Activated CD8-positive, alpha-beta T cell treated with anti-CD3 and anti-CD28 coated beads for 36 hours (primary cell): ENCODE measurements around the gene RAD51B. TPM values are rescaled to one million over a fixed set of nuclear protein-coding genes. Genes with fewer than 3 reads are reported as not detected.
A peak's percentile ranks its signal among the peaks of the same experiment; 100 is the strongest.

Experiments used
- ATAC-seq: fragments of 200-7000 bp; cut with Tn5 transposase; one replicate; pipeline ENCODE4 v1.10.0; 2021; ENCODE audit warnings: mild to moderate bottlenecking, moderate library complexity
- CTCF ChIA-PET: fragments of 350-600 bp; sonication (Branson Sonifier 250); formaldehyde crosslinking; loops from one replicate; lab custom pipeline; 2021; ENCODE audit warnings: antibody characterized with exemption; lab: Charles Lee
- POLR2A ChIA-PET: fragments of 350-600 bp; sonication (Branson Sonifier 250); formaldehyde crosslinking; loops from one replicate; lab custom pipeline; 2021; ENCODE audit warnings: antibody characterized with exemption; lab: Charles Lee
- DNase-seq: peaks from one replicate; pipeline ENCODE4 v3.0.0-alpha.2; 2020
- H3K27ac Mint-ChIP-seq: one replicate; pipeline ENCODE4 v1.8.0; 2021; ENCODE audit warnings: mild to moderate bottlenecking, mixed read lengths
- H3K27me3 Mint-ChIP-seq: one replicate; pipeline ENCODE4 v1.8.0; 2021; ENCODE audit warnings: mixed read lengths
- H3K36me3 Mint-ChIP-seq: one replicate; pipeline ENCODE4 v1.8.0; 2021; ENCODE audit warnings: low read depth, mixed read lengths
- H3K4me1 Mint-ChIP-seq: one replicate; pipeline ENCODE4 v1.8.0; 2021; ENCODE audit warnings: low read depth, mixed read lengths
- H3K4me3 Mint-ChIP-seq: one replicate; pipeline ENCODE4 v1.8.0; 2021; ENCODE audit warnings: mild to moderate bottlenecking, moderate library complexity, mixed read lengths
- H3K9me3 Mint-ChIP-seq: one replicate; pipeline ENCODE4 v1.8.0; 2021; ENCODE audit warnings: mixed read lengths
- intact Hi-C: fragments of 100-400 bp; cut with micrococcal nuclease; formaldehyde crosslinking; loops from one replicate; pipeline ENCODE4 v1.10.0; 2022
- total RNA-seq, 2 experiments: library from RNA; stranded (reverse); gene quantifications; one replicate each; pipeline ENCODE4 v1.2.3, GENCODE V29; 2021
- TF ChIP-seq, protein P1 (sequence below): fragments of 200-600 bp; IDR thresholded peaks from one replicate; pipeline ENCODE4 v1.8.0; 2022; ENCODE audit warnings: antibody characterized with exemption, mild to moderate bottlenecking

The RAD51B gene
- total RNA-seq, 2 experiments from 2014 or later = 38.2 to 40.6 TPM

DNA sequence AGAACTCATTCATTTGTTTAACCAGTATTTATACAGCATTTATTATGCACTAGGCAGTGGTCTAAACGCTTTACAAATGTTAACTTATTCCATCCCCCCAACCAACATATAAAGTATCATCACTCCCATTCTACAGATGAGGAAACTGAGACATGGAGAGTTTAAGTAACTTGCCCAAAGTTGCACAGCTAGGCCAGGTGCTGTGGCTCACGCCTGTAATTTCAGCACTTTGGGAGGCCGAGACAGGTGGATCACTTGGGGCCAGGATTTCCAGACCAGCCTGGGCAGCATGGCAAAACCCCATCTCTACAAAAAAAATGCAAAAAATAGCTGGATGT lies 935.4 kb downstream of the RAD51B start:
- H3K27me3 Mint-ChIP-seq = no peaks in the 10 kb centered on the region
- ATAC-seq = no peak
- TF ChIP-seq, protein P1, sequence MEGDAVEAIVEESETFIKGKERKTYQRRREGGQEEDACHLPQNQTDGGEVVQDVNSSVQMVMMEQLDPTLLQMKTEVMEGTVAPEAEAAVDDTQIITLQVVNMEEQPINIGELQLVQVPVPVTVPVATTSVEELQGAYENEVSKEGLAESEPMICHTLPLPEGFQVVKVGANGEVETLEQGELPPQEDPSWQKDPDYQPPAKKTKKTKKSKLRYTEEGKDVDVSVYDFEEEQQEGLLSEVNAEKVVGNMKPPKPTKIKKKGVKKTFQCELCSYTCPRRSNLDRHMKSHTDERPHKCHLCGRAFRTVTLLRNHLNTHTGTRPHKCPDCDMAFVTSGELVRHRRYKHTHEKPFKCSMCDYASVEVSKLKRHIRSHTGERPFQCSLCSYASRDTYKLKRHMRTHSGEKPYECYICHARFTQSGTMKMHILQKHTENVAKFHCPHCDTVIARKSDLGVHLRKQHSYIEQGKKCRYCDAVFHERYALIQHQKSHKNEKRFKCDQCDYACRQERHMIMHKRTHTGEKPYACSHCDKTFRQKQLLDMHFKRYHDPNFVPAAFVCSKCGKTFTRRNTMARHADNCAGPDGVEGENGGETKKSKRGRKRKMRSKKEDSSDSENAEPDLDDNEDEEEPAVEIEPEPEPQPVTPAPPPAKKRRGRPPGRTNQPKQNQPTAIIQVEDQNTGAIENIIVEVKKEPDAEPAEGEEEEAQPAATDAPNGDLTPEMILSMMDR = no peak
- H3K9me3 Mint-ChIP-seq = no peaks in the 10 kb centered on the region
- no peak for DNase-seq
- H3K4me3 Mint-ChIP-seq = no peak overlapping the region
- POLR2A ChIA-PET = no interaction called here
- CTCF ChIA-PET = interaction anchor here (1.3 to 1.4 kb wide), 2 partner anchors 10 to 13 kb away, joined by 3 to 4 read pairs; no protein-coding TSS in a partner anchor
- no peak overlapping the region for H3K27ac Mint-ChIP-seq
- no peaks in the 10 kb centered on the region for H3K36me3 Mint-ChIP-seq
- peaks cover 16% of the 10 kb centered on the region for H3K4me1 Mint-ChIP-seq
- intact Hi-C loops = no loop called here

DNA sequence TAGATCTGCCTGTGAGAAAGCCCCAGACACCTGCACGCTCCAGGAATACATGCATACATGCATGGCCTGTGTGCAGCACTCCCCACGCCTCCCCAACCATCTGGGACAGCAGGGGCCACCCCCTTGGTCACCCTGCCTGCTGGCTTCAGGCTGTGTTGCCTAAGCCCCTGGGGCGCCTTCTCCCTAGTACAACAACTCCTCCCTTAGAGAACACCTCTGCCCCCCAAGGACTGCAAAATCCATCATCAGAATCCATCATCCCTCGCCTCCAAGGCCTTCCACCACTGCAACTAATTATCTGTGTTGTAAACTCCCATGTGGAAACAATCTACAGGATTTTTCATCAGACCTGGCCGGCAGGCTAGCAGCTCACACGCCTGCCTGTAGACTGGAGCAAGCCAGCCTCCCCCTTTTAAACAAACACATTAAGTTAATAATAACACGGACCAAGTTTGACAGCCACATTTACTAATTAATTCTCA lies 936.5 kb downstream of the RAD51B start:
- DNase-seq (no peak), ATAC-seq (no peak)
- no peaks in the 10 kb centered on the region for H3K9me3 Mint-ChIP-seq
- TF ChIP-seq, protein P1 = no peak
- ChIA-PET CTCF (interaction anchor here (1.4 kb wide), 1 partner anchor 12 kb away, joined by 3 read pairs; no protein-coding TSS in a partner anchor), POLR2A (no interaction called here)
- no peak overlapping the region for H3K4me3 Mint-ChIP-seq
- no peaks in the 10 kb centered on the region for H3K27me3 Mint-ChIP-seq
- intact Hi-C loops = no loop called here
- no peaks in the 10 kb centered on the region for H3K36me3 Mint-ChIP-seq
- H3K27ac Mint-ChIP-seq = no peak overlapping the region
- peaks cover 16% of the 10 kb centered on the region for H3K4me1 Mint-ChIP-seq

DNA sequence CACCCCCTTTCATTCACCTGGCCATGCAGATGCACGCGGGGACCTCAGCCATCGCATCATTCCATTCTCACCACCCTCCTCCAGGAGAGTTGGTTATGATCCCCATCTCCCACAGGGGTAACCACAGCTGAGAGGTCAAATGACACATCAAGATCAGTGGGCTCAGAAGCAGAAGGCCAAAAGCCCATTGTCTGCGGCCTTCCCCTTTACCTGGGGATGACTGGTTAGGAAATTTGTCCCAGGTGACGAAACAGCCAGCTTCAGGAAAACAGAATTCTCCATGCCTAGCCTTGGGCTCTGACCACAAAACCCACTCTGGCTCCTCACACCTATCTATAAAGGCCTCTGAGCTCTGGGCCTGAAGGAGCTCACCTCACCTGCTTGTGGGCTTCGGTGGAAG lies 937.2 kb downstream of the RAD51B start:
- POLR2A ChIA-PET = interaction anchor here (1.1 to 1.2 kb wide), 2 partner anchors 16 to 25 kb away, joined by 3 to 4 read pairs; no protein-coding TSS in a partner anchor
- H3K4me1 Mint-ChIP-seq = peaks cover 16% of the 10 kb centered on the region
- ATAC-seq (no peak), DNase-seq (no peak)
- CTCF ChIA-PET = interaction anchor here (1.0 to 1.9 kb wide), 4 partner anchors 33 to 87 kb away, joined by 3 to 5 read pairs (median 4); no protein-coding TSS in a partner anchor
- no peaks in the 10 kb centered on the region for H3K27me3 Mint-ChIP-seq
- no peak overlapping the region for H3K27ac Mint-ChIP-seq
- intact Hi-C loops = no loop called here
- TF ChIP-seq, protein P1 = no peak
- no peaks in the 10 kb centered on the region for H3K9me3 Mint-ChIP-seq
- H3K36me3 Mint-ChIP-seq = no peaks in the 10 kb centered on the region
- no peak overlapping the region for H3K4me3 Mint-ChIP-seq

DNA sequence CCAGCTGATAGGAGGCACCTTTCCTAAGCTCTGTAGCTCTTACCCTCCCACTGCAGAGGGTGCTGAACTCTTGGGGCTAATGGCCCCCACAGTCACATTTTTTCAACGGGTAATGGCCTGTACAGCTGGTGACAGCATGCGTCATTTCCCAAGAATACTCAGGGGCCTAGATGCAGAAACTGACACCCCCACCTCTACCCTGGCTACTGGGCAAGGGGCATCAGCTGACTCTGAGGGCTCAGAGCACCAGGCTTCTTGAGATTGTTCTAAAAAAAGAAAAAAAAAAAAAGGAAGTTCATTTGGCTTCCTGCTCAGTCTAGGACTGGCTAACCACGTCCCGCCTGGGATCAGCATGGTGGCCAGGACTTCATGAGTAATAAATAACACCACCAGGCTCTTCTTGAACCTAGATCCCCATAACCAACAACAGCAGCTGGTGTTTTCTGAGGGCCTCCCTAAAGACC lies 938.1 kb downstream of the RAD51B start:
- CTCF ChIA-PET = interaction anchor here (1.4 to 1.9 kb wide), 3 partner anchors 32 to 86 kb away, joined by 3 to 5 read pairs (median 3); no protein-coding TSS in a partner anchor
- H3K27me3 Mint-ChIP-seq = no peaks in the 10 kb centered on the region
- H3K27ac Mint-ChIP-seq = no peak overlapping the region
- no peak for DNase-seq
- peaks cover 16% of the 10 kb centered on the region for H3K4me1 Mint-ChIP-seq
- POLR2A ChIA-PET = interaction anchor here (1.1 to 1.2 kb wide), 3 partner anchors 10 to 25 kb away, joined by 3 to 4 read pairs (median 3); no protein-coding TSS in a partner anchor
- no peak overlapping the region for H3K4me3 Mint-ChIP-seq
- no peaks in the 10 kb centered on the region for H3K36me3 Mint-ChIP-seq
- intact Hi-C loops = no loop called here
- TF ChIP-seq, protein P1 = no peak
- no peaks in the 10 kb centered on the region for H3K9me3 Mint-ChIP-seq
- peak; percentile 39 for ATAC-seq

DNA sequence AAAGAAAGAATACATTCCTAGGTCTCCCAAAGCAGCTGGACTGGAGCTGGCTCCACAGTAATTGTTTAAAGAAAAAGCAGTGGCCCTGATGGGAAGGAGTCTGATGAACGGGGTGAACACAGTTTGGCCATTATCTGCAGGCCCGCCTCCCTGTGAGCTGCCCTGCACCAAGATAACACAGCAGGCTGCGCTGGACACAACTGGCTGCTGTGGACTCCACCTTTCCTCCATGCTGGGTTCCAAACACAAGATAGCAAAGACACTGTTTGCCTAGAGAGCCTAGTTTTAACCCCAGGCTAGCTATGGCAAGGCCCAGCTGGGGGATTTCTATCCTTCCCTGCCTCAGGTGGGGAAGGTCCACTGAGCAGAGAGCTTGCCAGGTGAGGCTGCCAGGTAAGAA lies 938.7 kb downstream of the RAD51B start:
- TF ChIP-seq, protein P1 = no peak
- Mint-ChIP-seq H3K4me1 (peaks cover 16% of the 10 kb centered on the region), H3K4me3 (no peak overlapping the region), H3K27me3 (no peaks in the 10 kb centered on the region), H3K9me3 (no peaks in the 10 kb centered on the region), H3K36me3 (no peaks in the 10 kb centered on the region), H3K27ac (no peak overlapping the region)
- ATAC-seq = no peak
- intact Hi-C loops = no loop called here
- ChIA-PET POLR2A (interaction anchor here (1.2 kb wide), 1 partner anchor 10 kb away, joined by 3 read pairs; no protein-coding TSS in a partner anchor), CTCF (interaction anchor here (1.0 to 1.9 kb wide), 2 partner anchors 31 to 75 kb away, joined by 3 to 5 read pairs; no protein-coding TSS in a partner anchor)
- no peak for DNase-seq
